Ectodermal cell (in vitro differentiated cells): Measurements from ENCODE around the gene WWOX.

ENCODE experiments used
- H3K27ac ChIP-seq: 2 replicates; pipeline ENCODE4 v1.7.0; 2013; ENCODE audit warnings: mild to moderate bottlenecking, low read depth, low read length; ENCODE audit not compliant: insufficient read depth, poor library complexity, severe bottlenecking
- H3K27me3 ChIP-seq: 2 replicates; pipeline ENCODE4 v1.7.0; 2013; ENCODE audit warnings: mild to moderate bottlenecking, low read length; ENCODE audit not compliant: insufficient read depth, control insufficient read depth, poor library complexity, severe bottlenecking
- H3K36me3 ChIP-seq: one replicate; pipeline ENCODE4 v1.7.0; 2013; ENCODE audit warnings: low read length; ENCODE audit not compliant: control insufficient read depth, insufficient read depth
- H3K4me1 ChIP-seq: one replicate; pipeline ENCODE4 v1.7.0; 2013; ENCODE audit warnings: low read length; ENCODE audit not compliant: control insufficient read depth, insufficient read depth
- H3K4me3 ChIP-seq: 2 replicates; pipeline ENCODE4 v1.7.0; 2013; ENCODE audit warnings: low read depth, low read length, control low read depth; ENCODE audit not compliant: insufficient read depth
- H3K9me3 ChIP-seq: 2 replicates; pipeline ENCODE4 v1.7.0; 2013; ENCODE audit warnings: mild to moderate bottlenecking, low read length, moderate library complexity; ENCODE audit not compliant: control insufficient read depth
- WGBS, 2 experiments: methylation state at CpG; one replicate each; pipeline ENCODE4 v1.1.7; 2013; ENCODE audit warnings: missing lambda C conversion rate in 2 of 2; 5-methylcytosine and 5-hydroxymethylcytosine counted together

The WWOX gene

GRCh38 chr16:78957317-78958100 lies 858.1 kb downstream of the WWOX start:
- H3K27ac ChIP-seq = peak overlapping the region; percentile 52
- H3K4me1 ChIP-seq = peaks cover 15% of the 10 kb centered on the region
- H3K4me3 ChIP-seq = no peak overlapping the region
- no peaks in the 10 kb centered on the region for H3K27me3 ChIP-seq
- H3K36me3 ChIP-seq = no peaks in the 10 kb centered on the region
- WGBS, 2 experiments = 62 to 71% methylated on average over 14 to 15 of the region's 15 CpGs
- H3K9me3 ChIP-seq = no peaks in the 10 kb centered on the region

- no peaks in the 10 kb centered on the region for H3K9me3 ChIP-seq
- 89 to 96% methylated on average over 2 of the region's 2 CpGs for WGBS, 2 experiments
- H3K27ac ChIP-seq = no peak overlapping the region
- no peak overlapping the region for H3K4me3 ChIP-seq
- no peaks in the 10 kb centered on the region for H3K27me3 ChIP-seq
- no peaks in the 10 kb centered on the region for H3K36me3 ChIP-seq
- peaks cover 15% of the 10 kb centered on the region for H3K4me1 ChIP-seq
Observed at GRCh38 chr16:78961464-78961863, 862.0 kb downstream of the WWOX start.

GRCh38 chr16:78962457-78962929 lies 863.0 kb downstream of the WWOX start:
- WGBS, 2 experiments = 92 to 99% methylated on average over 2 of the region's 2 CpGs
- Histone ChIP-seq H3K9me3 (no peaks in the 10 kb centered on the region), H3K27ac (no peak overlapping the region), H3K4me1 (peaks cover 11% of the 10 kb centered on the region), H3K27me3 (no peaks in the 10 kb centered on the region), H3K4me3 (no peak overlapping the region), H3K36me3 (no peaks in the 10 kb centered on the region)

- Histone ChIP-seq H3K27me3 (no peaks in the 10 kb centered on the region), H3K36me3 (no peaks in the 10 kb centered on the region), H3K4me1 (no peaks in the 10 kb centered on the region), H3K27ac (no peak overlapping the region), H3K4me3 (no peak overlapping the region), H3K9me3 (no peaks in the 10 kb centered on the region)
- 75 to 76% methylated on average over 20 of the region's 20 CpGs for WGBS, 2 experiments
Observed at GRCh38 chr16:78967948-78968347, 868.5 kb downstream of the WWOX start.

- Histone ChIP-seq H3K27me3 (no peaks in the 10 kb centered on the region), H3K4me1 (no peaks in the 10 kb centered on the region), H3K4me3 (no peak overlapping the region), H3K36me3 (no peaks in the 10 kb centered on the region), H3K27ac (no peak overlapping the region), H3K9me3 (no peaks in the 10 kb centered on the region)
- 59 to 65% methylated on average over 3 of the region's 3 CpGs for WGBS, 2 experiments
Observed at GRCh38 chr16:78969721-78970120, 870.3 kb downstream of the WWOX start.

- WGBS, 2 experiments = 92 to 94% methylated on average over 1 to 2 of the region's 2 CpGs
- Histone ChIP-seq H3K27ac (no peak overlapping the region), H3K9me3 (no peaks in the 10 kb centered on the region), H3K4me3 (no peak overlapping the region), H3K36me3 (no peaks in the 10 kb centered on the region), H3K27me3 (no peaks in the 10 kb centered on the region), H3K4me1 (no peaks in the 10 kb centered on the region)
Observed at GRCh38 chr16:78970650-78971049, 871.2 kb downstream of the WWOX start.

GRCh38 chr16:78972006-78972405 lies 872.6 kb downstream of the WWOX start:
- Histone ChIP-seq H3K27me3 (no peaks in the 10 kb centered on the region), H3K4me3 (no peak overlapping the region), H3K4me1 (no peaks in the 10 kb centered on the region), H3K36me3 (no peaks in the 10 kb centered on the region), H3K27ac (no peak overlapping the region), H3K9me3 (no peaks in the 10 kb centered on the region)
- 88 to 89% methylated on average over 7 of the region's 10 CpGs for WGBS, 2 experiments

GRCh38 chr16:78972986-78973385 lies 873.5 kb downstream of the WWOX start:
- WGBS, 2 experiments = 92 to 93% methylated on average over 13 of the region's 13 CpGs
- Histone ChIP-seq H3K27ac (no peak overlapping the region), H3K4me1 (no peaks in the 10 kb centered on the region), H3K4me3 (no peak overlapping the region), H3K36me3 (no peaks in the 10 kb centered on the region), H3K9me3 (no peaks in the 10 kb centered on the region), H3K27me3 (no peaks in the 10 kb centered on the region)

GRCh38 chr16:78976212-78976611 lies 876.8 kb downstream of the WWOX start:
- H3K4me1 ChIP-seq = no peaks in the 10 kb centered on the region
- WGBS, 2 experiments = 96 to 98% methylated on average over 10 of the region's 10 CpGs
- H3K4me3 ChIP-seq = no peak overlapping the region
- no peaks in the 10 kb centered on the region for H3K9me3 ChIP-seq
- H3K27me3 ChIP-seq = no peaks in the 10 kb centered on the region
- no peak overlapping the region for H3K27ac ChIP-seq
- no peaks in the 10 kb centered on the region for H3K36me3 ChIP-seq

GRCh38 chr16:78980825-78981224 lies 881.4 kb downstream of the WWOX start:
- H3K36me3 ChIP-seq = no peaks in the 10 kb centered on the region
- no peak overlapping the region for H3K4me3 ChIP-seq
- 90 to 94% methylated on average over 6 of the region's 6 CpGs for WGBS, 2 experiments
- no peaks in the 10 kb centered on the region for H3K9me3 ChIP-seq
- H3K27ac ChIP-seq = no peak overlapping the region
- H3K27me3 ChIP-seq = no peaks in the 10 kb centered on the region
- no peaks in the 10 kb centered on the region for H3K4me1 ChIP-seq
